Measurements from ENCODE around the gene PADI4. TPM values are rescaled to one million over a fixed set of nuclear protein-coding genes. Genes with fewer than 3 reads are reported as not detected.

PADI4 gene
- total RNA-seq, 4 donors from 2014 or later = 0.22 to 1.3 TPM; not detected in 2

DNA sequence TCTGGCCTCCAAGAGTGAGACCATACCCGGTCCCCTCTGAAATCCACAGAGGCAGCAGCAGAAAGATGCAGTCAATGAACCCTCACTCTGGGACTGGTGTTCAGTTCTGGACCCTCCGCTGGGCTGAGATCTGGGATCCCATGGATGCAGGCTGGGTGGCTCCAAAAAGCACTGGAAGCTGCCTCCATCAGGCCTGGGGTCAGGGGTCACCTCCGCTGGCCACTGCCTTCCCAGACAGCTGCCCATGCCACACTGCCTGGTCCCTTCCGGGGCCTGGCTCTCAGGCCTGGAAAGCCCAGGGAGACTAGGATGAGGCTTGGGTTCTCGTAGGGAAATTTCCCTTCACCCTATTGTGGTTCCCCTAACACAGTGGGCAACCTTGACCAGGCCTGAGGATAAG, 21.4 kb upstream of the PADI4 start:
- TF ChIP-seq, protein P1, sequence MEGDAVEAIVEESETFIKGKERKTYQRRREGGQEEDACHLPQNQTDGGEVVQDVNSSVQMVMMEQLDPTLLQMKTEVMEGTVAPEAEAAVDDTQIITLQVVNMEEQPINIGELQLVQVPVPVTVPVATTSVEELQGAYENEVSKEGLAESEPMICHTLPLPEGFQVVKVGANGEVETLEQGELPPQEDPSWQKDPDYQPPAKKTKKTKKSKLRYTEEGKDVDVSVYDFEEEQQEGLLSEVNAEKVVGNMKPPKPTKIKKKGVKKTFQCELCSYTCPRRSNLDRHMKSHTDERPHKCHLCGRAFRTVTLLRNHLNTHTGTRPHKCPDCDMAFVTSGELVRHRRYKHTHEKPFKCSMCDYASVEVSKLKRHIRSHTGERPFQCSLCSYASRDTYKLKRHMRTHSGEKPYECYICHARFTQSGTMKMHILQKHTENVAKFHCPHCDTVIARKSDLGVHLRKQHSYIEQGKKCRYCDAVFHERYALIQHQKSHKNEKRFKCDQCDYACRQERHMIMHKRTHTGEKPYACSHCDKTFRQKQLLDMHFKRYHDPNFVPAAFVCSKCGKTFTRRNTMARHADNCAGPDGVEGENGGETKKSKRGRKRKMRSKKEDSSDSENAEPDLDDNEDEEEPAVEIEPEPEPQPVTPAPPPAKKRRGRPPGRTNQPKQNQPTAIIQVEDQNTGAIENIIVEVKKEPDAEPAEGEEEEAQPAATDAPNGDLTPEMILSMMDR (IDR thresholded peaks at IDR 0.05; ENCODE audit: low read depth) = no peak

DNA sequence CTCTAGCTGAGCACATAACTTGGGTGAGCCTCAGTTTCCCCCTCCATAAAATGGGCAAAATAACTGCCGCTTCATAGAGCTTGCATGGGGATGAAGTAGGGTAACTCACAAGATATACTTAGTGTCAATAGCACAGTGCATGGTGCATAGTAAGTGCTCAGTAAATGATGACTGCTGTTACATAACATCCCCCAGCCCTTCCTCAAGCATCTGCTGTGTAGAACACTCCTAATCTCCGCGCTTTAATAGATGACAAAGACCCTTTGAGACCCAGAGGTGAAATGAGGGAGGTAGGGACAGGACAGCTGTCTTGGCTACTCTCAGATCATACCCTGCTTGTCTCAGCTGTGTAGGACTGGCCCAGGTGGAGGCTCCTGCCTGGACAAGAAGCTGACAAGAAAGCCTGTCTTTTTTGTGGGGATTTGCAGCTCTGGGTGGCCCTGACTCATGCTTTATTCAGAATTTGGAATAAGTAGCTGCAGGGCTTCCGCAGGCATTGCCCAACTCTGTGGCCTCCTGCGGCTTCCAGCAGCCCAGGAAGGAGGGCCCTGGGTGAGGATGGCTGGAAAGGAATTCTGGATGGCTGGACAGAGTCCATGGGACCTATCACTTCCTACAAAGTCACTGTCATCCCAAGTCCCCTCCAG, 20.7 kb upstream of the PADI4 start:
- TF ChIP-seq, protein P1 (IDR thresholded peaks at IDR 0.05; ENCODE audit: low read depth) = no peak

DNA sequence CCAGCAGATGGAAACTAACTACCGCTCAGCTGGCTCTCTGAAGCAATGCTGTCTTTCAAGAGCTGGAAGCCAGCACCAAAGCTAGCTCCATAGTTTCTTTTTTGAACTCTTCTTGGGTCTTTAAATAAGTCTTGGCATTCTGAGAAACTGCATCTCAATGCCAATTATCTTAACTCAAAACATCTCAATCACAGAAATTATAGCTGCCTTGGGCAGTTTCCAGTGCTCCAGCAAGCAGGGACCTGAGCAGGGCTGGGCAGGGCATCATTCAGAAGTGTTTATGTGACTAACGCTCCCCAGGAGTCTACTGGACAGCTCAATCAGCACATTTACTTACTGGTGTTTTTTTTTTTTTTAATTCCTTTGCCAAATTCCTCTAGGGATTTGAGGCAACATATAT, 18.3 kb upstream of the PADI4 start:
- TF ChIP-seq, protein P1 (IDR thresholded peaks at IDR 0.05; ENCODE audit: low read depth) = no peak

DNA sequence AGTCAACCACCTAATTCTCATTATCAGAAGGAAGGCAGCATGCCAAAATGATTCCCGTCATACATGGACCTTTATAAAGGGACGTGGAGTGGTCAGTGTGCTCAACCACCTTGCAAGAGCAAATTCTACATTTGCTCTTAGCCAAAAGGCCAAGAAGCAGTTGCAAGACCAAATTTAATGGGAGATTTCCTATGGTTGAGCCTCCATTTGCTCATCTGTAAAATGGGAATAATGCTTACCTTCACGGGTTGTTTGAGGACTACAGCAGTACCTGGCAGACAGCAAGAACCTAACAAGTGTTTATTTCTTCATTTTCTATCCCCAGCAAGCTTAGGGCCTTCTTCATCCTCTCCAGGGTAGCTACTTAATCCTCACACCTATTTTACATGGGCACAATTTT, 17.4 kb upstream of the PADI4 start:
- TF ChIP-seq, protein P1 (IDR thresholded peaks at IDR 0.05; ENCODE audit: low read depth) = no peak

DNA sequence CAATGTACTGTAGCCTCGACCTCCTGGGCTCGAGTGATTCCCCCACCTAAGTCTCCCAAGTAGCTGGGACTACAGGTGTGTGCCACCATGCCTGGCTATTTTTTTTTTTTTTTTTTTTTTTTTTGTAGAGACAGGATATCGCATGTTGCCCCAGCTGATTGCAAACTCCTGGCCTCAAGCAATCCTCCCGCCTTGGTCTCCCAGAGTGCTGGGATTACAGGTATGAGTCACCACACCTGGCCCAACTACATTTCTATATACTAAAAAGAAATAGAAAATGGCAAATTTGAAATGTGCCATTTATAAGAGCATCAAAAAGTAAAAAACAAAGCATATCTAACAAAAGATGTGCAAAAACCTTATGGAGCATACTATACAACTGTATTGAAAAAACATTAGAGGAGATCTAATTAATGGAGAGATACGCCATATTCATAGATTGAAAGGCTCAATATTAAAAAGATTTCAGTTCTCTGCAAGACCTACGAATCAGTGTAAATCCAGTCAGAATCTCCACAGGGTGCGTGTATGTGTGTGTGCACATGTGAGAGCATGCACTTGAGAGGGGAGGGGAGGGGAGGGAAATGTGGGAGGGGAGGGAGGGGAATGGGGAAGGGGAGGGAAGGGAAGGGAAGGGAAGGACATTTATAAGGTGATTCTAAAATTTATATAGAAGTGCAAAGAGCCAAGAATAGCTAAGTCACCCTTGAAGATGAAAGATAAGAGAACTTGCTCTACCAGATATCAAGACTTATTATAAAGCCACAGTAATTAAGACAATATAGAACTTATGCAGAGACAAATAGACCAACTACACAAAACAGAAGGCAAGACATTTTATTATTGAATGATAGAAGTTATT, 15.5 kb upstream of the PADI4 start:
- TF ChIP-seq, protein P1 (IDR thresholded peaks at IDR 0.05; ENCODE audit: low read depth) = no peak

DNA sequence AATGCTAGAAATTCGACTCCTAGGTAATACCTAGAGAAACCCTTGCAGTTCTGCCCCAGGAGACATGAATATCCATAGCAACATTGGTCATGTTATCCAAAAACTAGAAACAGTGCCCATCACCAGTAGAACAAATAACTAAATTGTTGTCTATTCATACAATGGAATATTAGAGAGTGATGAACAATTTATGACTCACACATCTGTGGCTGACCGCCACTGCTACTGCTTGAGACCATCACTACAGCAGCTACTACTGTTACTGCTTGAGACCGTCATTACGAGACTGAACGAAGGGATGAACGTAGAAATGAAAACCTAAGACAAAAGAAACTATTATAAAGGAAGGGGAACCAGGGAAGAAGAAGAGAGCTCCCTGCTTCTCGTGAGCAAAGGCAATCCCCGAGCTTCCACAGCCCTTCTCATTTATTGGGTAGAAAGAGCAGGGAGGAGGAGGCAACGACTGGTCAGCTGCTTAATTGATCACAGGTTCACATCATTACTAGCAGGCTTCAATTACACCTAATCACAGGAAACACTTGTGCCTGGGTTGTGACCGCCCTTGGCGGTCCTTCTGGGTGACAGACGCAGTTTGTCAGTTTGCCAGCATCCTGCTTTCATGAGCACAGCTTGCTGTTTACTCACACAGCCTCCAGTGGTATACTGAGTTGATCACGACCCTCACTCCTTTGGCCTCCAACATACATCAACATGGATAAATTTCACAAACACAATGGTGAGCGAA, 14.1 kb upstream of the PADI4 start:
- TF ChIP-seq, protein P1 (IDR thresholded peaks at IDR 0.05; ENCODE audit: low read depth) = no peak

DNA sequence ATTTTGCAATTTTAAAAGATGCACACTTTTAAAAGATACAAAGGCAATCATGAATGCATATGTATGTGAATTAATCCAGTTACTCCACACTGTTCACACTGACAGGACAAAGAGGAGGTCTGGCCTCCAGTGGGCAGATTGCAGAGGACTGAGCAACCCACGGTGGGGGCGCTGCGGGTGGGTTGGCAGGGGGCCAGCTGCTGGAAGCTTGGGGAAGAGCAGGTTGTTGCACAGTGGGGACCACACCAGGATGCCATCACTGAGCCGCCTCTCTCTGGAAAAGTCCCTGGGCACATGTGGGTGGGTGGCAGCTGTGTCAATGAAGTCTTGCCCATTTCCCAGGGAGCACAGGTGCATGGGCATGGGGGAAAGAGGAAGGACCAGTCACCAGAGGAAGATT, 12.7 kb upstream of the PADI4 start:
- TF ChIP-seq, protein P1 (IDR thresholded peaks at IDR 0.05; ENCODE audit: low read depth) = no peak

All from subcutaneous adipose tissue (tissue), 4 donors.